Measurements from ENCODE around the gene GALNT16.
"Not testable (repeated sequence)": the region's sequence is repeated elsewhere in the genome, so short reads cannot be mapped to it uniquely, and the experiment has no call there.

- not testable (repeated sequence) for TF ChIP-seq POLR2A, CTCF (IDR thresholded peaks at IDR 0.05)
Observed at GRCh38 chr14:69391400-69391799, 131.4 kb downstream of the GALNT16 start.
